IMR-90 (cell line): ENCODE data around the gene SPACA7. TPM values are rescaled to one million over a fixed set of nuclear protein-coding genes. Genes with fewer than 3 reads are reported as not detected.

Experiments used
- ATAC-seq: fragments of 200-7000 bp; cut with Tn5 transposase; 2 replicates; pipeline ENCODE4 v1.9.1; 2020; ENCODE audit warnings: low read depth, mild to moderate bottlenecking, moderate library complexity
- BruUV-seq: library from RNA; stranded (reverse); fragments of 400-500 nt; replicated peaks from 2 replicates; lab custom pipeline; 2021; lab: Mats Ljungman, UMichigan
- CTCF ChIA-PET: fragments of 300-600 bp; formaldehyde crosslinking; extraction: SDS; loops from one replicate; lab custom pipeline; 2021; ENCODE audit warnings: antibody characterized with exemption; lab: Yijun Ruan, JAX
- POLR2A ChIA-PET: fragments of 300-600 bp; sonication (Branson Sonifier 250); formaldehyde crosslinking; loops from one replicate; lab custom pipeline; 2022; ENCODE audit warnings: antibody characterized with exemption; ENCODE audit not compliant: unreplicated experiment; lab: Charles Lee
- DNase-seq: peaks from one replicate; pipeline ENCODE4 v3.0.0; 2013
- H2AFZ ChIP-seq: replicated peaks from 2 replicates; pipeline ENCODE3; 2013; ENCODE audit warnings: low read length, mild to moderate bottlenecking; ENCODE audit not compliant: poor library complexity
- H2AK5ac ChIP-seq: 2 replicates; pipeline ENCODE4 v1.6.1; 2013; ENCODE audit warnings: low read depth, low read length, inconsistent platforms
- H2AK9ac ChIP-seq: replicated peaks from 2 replicates; pipeline ENCODE3; 2013; ENCODE audit warnings: mild to moderate bottlenecking, low read depth, low read length, moderate library complexity; ENCODE audit not compliant: poor library complexity
- H2BK120ac ChIP-seq: 2 replicates; pipeline ENCODE4 v1.6.1; 2013; ENCODE audit warnings: low read depth, low read length, inconsistent platforms
- H2BK15ac ChIP-seq: 3 replicates; pipeline ENCODE4 v1.6.1; 2013; ENCODE audit warnings: low read depth, low read length, inconsistent platforms
- H2BK20ac ChIP-seq: 2 replicates; pipeline ENCODE4 v1.6.1; 2013; ENCODE audit warnings: low read depth, mild to moderate bottlenecking, inconsistent platforms, low read length, moderate library complexity
- H2BK5ac ChIP-seq: 2 replicates; pipeline ENCODE4 v1.6.1; 2013; ENCODE audit warnings: mild to moderate bottlenecking, low read depth, low read length, inconsistent platforms; ENCODE audit not compliant: poor library complexity, severe bottlenecking
- H3K14ac ChIP-seq: replicated peaks from 2 replicates; pipeline ENCODE4 v1.6.1; 2013; ENCODE audit warnings: low read depth, low read length, inconsistent platforms
- H3K18ac ChIP-seq: 2 replicates; pipeline ENCODE4 v1.6.1; 2013; ENCODE audit warnings: low read depth, low read length, control low read depth
- H3K23ac ChIP-seq: 2 replicates; pipeline ENCODE4 v1.6.1; 2013; ENCODE audit warnings: low read depth, low read length, inconsistent platforms
- H3K27ac ChIP-seq: 2 replicates; pipeline ENCODE4 v1.5.1; 2013; ENCODE audit warnings: mild to moderate bottlenecking, control low read depth, low read length; ENCODE audit not compliant: insufficient read depth
- H3K27me3 ChIP-seq: 2 replicates; pipeline ENCODE4 v1.6.1; 2013; ENCODE audit warnings: low read length; ENCODE audit not compliant: control insufficient read depth, insufficient read depth
- H3K36me3 ChIP-seq: 2 replicates; pipeline ENCODE4 v1.6.1; 2013; ENCODE audit warnings: low read length, mixed read lengths; ENCODE audit not compliant: control insufficient read depth, insufficient read depth
- H3K4ac ChIP-seq: 2 replicates; pipeline ENCODE4 v1.6.1; 2013; ENCODE audit warnings: low read depth, low read length, inconsistent platforms
- H3K4me1 ChIP-seq: 2 replicates; pipeline ENCODE4 v1.6.1; 2013; ENCODE audit warnings: low read length, mixed read lengths; ENCODE audit not compliant: control insufficient read depth, insufficient read depth
- H3K4me2 ChIP-seq: 2 replicates; pipeline ENCODE4 v1.6.1; 2013; ENCODE audit warnings: low read depth, mild to moderate bottlenecking, control low read depth, low read length, moderate library complexity
- H3K4me3 ChIP-seq: 2 replicates; pipeline ENCODE4 v1.5.1; 2013; ENCODE audit warnings: low read depth, mild to moderate bottlenecking, control low read depth, low read length, moderate library complexity; ENCODE audit not compliant: insufficient read depth
- H3K56ac ChIP-seq: 2 replicates; pipeline ENCODE4 v1.6.1; 2013; ENCODE audit warnings: low read length, inconsistent platforms; ENCODE audit not compliant: insufficient read depth; ENCODE audit errors: extremely low read depth
- H3K79me1 ChIP-seq, 2 experiments: 2 replicates each; pipeline ENCODE4 v1.6.1; 2013; ENCODE audit warnings: low read length in 2 of 2, inconsistent platforms in 1 of 2, low read depth in 1 of 2
- H3K9ac ChIP-seq: 2 replicates; pipeline ENCODE4 v1.6.1; 2013; ENCODE audit warnings: low read depth, low read length, control low read depth
- H3K9me1 ChIP-seq: 2 replicates; pipeline ENCODE4 v1.6.1; 2013; ENCODE audit warnings: low read length, inconsistent platforms; ENCODE audit not compliant: insufficient read depth
- H3K9me3 ChIP-seq: 2 replicates; pipeline ENCODE4 v1.6.1; 2013; ENCODE audit warnings: low read length; ENCODE audit not compliant: control insufficient read depth, insufficient read depth
- H4K20me1 ChIP-seq: 2 replicates; pipeline ENCODE4 v1.6.1; 2013; ENCODE audit warnings: low read length, inconsistent platforms; ENCODE audit not compliant: insufficient read depth
- H4K5ac ChIP-seq: 2 replicates; pipeline ENCODE4 v1.6.1; 2013; ENCODE audit warnings: mild to moderate bottlenecking, low read depth, low read length, control low read depth
- H4K8ac ChIP-seq, 2 experiments: 2 replicates each; pipeline ENCODE4 v1.6.1; 2013; ENCODE audit warnings: low read depth in 2 of 2, low read length in 2 of 2, control low read depth in 1 of 2, inconsistent platforms in 1 of 2
- H4K91ac ChIP-seq: 2 replicates; pipeline ENCODE4 v1.6.1; 2013; ENCODE audit warnings: low read depth, low read length, inconsistent platforms; ENCODE audit not compliant: insufficient read depth
- BHLHE40 ChIP-seq: fragments of 150-350 bp; IDR thresholded peaks from 2 replicates; pipeline ENCODE4 v1.6.1; 2016; ENCODE audit warnings: mild to moderate bottlenecking, low read depth, low read length
- CEBPB ChIP-seq: IDR thresholded peaks from 2 replicates; pipeline ENCODE4 v1.6.1; 2012; ENCODE audit warnings: low read depth, low read length, improper control_type of control experiment
- ELK1 ChIP-seq: fragments of 150-350 bp; IDR thresholded peaks from 2 replicates; pipeline ENCODE4 v1.6.1; 2016; ENCODE audit warnings: low read depth, mild to moderate bottlenecking, low read length, moderate library complexity, borderline replicate concordance
- MAZ ChIP-seq: IDR thresholded peaks from 2 replicates; pipeline ENCODE4 v1.6.1; 2012; ENCODE audit warnings: low read depth, mild to moderate bottlenecking, low read length, improper control_type of control experiment, moderate library complexity, borderline replicate concordance
- MXI1 ChIP-seq: IDR thresholded peaks from 2 replicates; pipeline ENCODE4 v1.6.1; 2012; ENCODE audit warnings: low read depth, mild to moderate bottlenecking, low read length, moderate library complexity, borderline replicate concordance
- NFE2L2 ChIP-seq: fragments of 150-350 bp; IDR thresholded peaks from 2 replicates; pipeline ENCODE4 v1.6.1; 2016; ENCODE audit warnings: low read depth, mild to moderate bottlenecking, low read length
- POLR2A ChIP-seq: IDR thresholded peaks from 2 replicates; pipeline ENCODE4 v1.6.1; 2012; ENCODE audit warnings: mild to moderate bottlenecking, low read depth, low read length
- RCOR1 ChIP-seq: IDR thresholded peaks from 2 replicates; pipeline ENCODE4 v1.6.1; 2012; ENCODE audit warnings: mild to moderate bottlenecking, low read length, improper control_type of control experiment; ENCODE audit not compliant: insufficient replicate concordance
- WGBS, 2 experiments: methylation state at CpG; one replicate each; pipeline versions ENCODE4 v1.1.5 to v1.1.7; 2013; ENCODE audit warnings: missing lambda C conversion rate in 2 of 2; ENCODE audit not compliant: insufficient read length in 1 of 2; ENCODE audit errors: extremely low coverage in 2 of 2; 5-methylcytosine and 5-hydroxymethylcytosine counted together
- dilution Hi-C: fragments of 300-500 bp; cut with HindIII; formaldehyde crosslinking; loops from one replicate; pipeline ENCODE4 v1.14.3; 2018; ENCODE audit warnings: low sequenced_read_pairs; ENCODE audit not compliant: unreplicated experiment
- in situ Hi-C: fragments of 300-500 bp; cut with MboI; formaldehyde crosslinking; loops from 3 replicates; pipeline ENCODE4 v1.14.3; 2019; ENCODE audit warnings: low sequenced_read_pairs, inconsistent platforms, mixed read lengths
- intact Hi-C: fragments of 100-400 bp; cut with micrococcal nuclease; formaldehyde crosslinking; loops from 2 replicates; pipeline ENCODE4 v1.10.0; 2022
- polyA plus RNA-seq, 3 experiments: library from polyadenylated mRNA; depleted of rRNA; stranded (reverse); fragments of >200 nt; gene quantifications; 2 replicates each; pipeline ENCODE4 v1.2.3, GENCODE V29; 2012; ENCODE audit warnings: low replicate concordance in 1 of 3
- total RNA-seq: library from RNA; depleted of rRNA; stranded (reverse); fragments of >200 nt; gene quantifications from 2 replicates; pipeline ENCODE4 v1.2.3, GENCODE V29; 2012

Gene SPACA7
- total and polyA plus RNA-seq, 2 of the 4 experiments (the other 2 are of a cell fraction) = not detected

DNA sequence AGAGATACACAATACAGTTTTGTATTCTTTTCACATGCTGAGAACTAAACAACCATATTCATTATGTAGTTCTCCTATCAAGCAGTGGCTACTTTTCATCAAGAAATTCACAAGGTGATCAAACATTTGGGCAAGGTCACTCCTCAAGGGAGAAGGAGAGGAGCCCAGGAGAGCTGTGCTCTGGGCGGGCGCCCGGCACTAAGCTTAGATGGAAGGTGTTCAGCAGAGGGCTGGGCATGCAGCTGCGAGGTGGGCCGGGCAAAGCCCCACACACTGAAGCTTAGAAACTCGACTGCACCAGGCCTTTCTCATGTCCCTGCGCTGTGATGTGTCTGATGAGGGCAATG lies 30.4 kb upstream of the SPACA7 start:
- BruUV-seq = no TSS peak
- dilution Hi-C loops = no loop called here
- Histone ChIP-seq H2BK15ac (no peak overlapping the region), H2BK5ac (no peak overlapping the region), H2BK120ac (no peak overlapping the region), H3K9me3 (peaks cover 30% of the 10 kb centered on the region), H3K23ac (no peak overlapping the region), H3K56ac (no peak overlapping the region), H2BK20ac (no peak overlapping the region), H3K14ac (no peak overlapping the region), H3K4ac (no peak overlapping the region), H3K79me1 (no peaks in the 10 kb centered on the region), H4K8ac (no peak overlapping the region), H2AFZ (no peak overlapping the region), H3K4me2 (no peak overlapping the region), H2AK5ac (no peak overlapping the region), H3K27me3 (no peaks in the 10 kb centered on the region), H2AK9ac (no peak overlapping the region), H3K9me1 (no peaks in the 10 kb centered on the region), H4K91ac (no peak overlapping the region), H3K36me3 (no peaks in the 10 kb centered on the region), H3K4me3 (no peak overlapping the region), H3K4me1 (no peaks in the 10 kb centered on the region), H4K5ac (no peak overlapping the region), H4K20me1 (no peaks in the 10 kb centered on the region), H3K27ac (no peak overlapping the region), H3K18ac (no peak overlapping the region), H3K9ac (no peak overlapping the region)
- POLR2A ChIA-PET = no interaction called here
- ATAC-seq (no peak), DNase-seq (no peak)
- in situ Hi-C loops = no loop called here
- CTCF ChIA-PET = no interaction called here
- intact Hi-C loops = no loop called here
- TF ChIP-seq RCOR1 = no peak
- TF ChIP-seq BHLHE40 = no peak
- no peak for TF ChIP-seq CEBPB
- TF ChIP-seq POLR2A = no peak
- TF ChIP-seq ELK1 = no peak
- no peak for TF ChIP-seq MXI1
- no peak for TF ChIP-seq MAZ
- no peak for TF ChIP-seq NFE2L2
- WGBS, 2 experiments = no CpG with 5 or more reads among the region's 7 CpGs
